Measurements from ENCODE around the gene GAB3.

The GAB3 gene

DNA sequence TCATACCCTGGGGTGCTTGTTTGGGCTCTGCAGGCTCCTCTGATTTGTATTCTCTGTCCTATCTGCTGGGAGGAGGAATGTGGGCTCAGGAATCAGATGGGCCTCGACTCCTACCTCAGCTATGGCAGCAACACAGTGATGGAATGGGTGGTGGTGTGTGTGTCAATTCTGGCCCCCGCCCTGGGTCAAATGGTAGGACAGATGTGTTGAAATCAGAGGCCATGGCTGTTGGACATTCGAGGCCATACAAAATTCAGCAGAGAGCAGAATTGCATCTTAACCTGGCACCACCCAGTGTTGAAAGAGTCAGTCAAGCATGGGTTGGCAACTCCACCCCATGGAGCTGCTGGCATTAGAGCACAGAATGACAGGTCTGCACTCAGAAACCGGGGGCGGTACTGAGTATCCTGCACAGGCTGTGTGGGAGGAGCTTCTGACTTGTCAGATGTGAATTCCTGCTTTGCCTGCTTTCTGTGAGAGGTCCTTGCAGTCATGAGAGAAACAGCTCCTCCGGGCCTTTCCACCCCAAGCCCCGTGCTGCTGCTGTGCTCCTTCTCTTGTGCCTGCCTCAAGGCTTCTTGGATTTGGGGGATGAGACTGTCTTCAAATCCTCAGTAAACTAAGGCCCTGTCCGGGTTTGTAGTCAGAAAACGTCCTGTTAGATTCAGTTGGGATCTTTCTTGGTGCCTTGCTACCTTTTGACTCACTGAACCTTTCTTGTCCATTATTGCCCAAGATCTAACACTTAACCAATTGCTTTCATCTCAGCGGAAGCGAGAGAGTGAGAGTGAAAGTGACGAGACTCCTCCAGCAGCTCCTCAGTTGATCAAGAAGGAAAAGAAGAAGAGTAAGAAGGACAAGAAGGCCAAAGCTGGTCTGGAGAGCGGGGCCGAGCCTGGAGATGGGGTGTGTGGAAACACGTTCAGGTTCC is 24.8 kb upstream of the GAB3 start:
- Histone ChIP-seq H4K20me1 (ENCODE audit: low read depth, low read length) (no peaks in the 10 kb centered on the region), H3K27ac (ENCODE audit: low read depth, low read length) (no peak overlapping the region), H3K9me3 (ENCODE audit: insufficient read depth, low read length) (no peaks in the 10 kb centered on the region), H3K9ac (ENCODE audit: low read length) (no peak overlapping the region), H3K9me2 (replicated peaks; ENCODE audit: insufficient read depth, low read length) (no peaks in the 10 kb centered on the region), H3K79me2 (ENCODE audit: insufficient read depth, low read length) (0 out of 2 replicates have a peak, but pooled peaks cover 4% of the 10 kb centered on the region), H3F3A (ENCODE audit: insufficient read depth) (peaks cover 21% of the 10 kb centered on the region), H3K36me3 (ENCODE audit: low read length) (peaks cover 10% of the 10 kb centered on the region; the same call in 1 of the 2 replicates), H3K27me3 (ENCODE audit: low read length) (no peaks in the 10 kb centered on the region), H2AFZ (ENCODE audit: low read depth, low read length, severe bottlenecking) (no peak overlapping the region), H3K4me2 (ENCODE audit: low read depth, low read length, poor library complexity, severe bottlenecking) (no peak overlapping the region), H3K4me3 (ENCODE audit: insufficient read depth, low read length, poor library complexity, severe bottlenecking) (no peak overlapping the region)
- TF ChIP-seq, protein P1, sequence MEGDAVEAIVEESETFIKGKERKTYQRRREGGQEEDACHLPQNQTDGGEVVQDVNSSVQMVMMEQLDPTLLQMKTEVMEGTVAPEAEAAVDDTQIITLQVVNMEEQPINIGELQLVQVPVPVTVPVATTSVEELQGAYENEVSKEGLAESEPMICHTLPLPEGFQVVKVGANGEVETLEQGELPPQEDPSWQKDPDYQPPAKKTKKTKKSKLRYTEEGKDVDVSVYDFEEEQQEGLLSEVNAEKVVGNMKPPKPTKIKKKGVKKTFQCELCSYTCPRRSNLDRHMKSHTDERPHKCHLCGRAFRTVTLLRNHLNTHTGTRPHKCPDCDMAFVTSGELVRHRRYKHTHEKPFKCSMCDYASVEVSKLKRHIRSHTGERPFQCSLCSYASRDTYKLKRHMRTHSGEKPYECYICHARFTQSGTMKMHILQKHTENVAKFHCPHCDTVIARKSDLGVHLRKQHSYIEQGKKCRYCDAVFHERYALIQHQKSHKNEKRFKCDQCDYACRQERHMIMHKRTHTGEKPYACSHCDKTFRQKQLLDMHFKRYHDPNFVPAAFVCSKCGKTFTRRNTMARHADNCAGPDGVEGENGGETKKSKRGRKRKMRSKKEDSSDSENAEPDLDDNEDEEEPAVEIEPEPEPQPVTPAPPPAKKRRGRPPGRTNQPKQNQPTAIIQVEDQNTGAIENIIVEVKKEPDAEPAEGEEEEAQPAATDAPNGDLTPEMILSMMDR (IDR thresholded peaks at IDR 0.05; ENCODE audit: insufficient read depth, low read length, poor library complexity, severe bottlenecking): no peak
- TF ChIP-seq EZH2phosphoT487 (conservative IDR thresholded peaks at IDR 0.05; ENCODE audit: low read length): no peak

DNA sequence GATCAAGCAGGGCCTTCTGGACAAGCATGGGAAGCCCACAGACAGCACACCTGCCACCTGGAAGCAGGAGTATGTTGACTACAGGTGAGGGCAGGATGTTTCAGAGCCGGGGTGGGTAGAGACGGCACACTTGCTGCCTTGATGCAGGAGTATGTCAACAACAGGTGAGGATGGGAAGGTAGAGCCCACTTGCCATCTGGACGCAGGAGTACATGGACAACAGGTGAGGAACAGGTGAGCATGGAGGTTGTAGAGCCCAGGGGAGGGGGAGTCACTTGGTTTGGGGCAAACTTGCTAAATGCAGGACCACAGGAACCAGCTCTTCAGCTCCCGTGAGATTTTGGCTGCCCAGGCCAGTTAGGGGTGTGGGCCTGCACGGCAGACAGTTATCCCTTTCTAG is 23.7 kb upstream of the GAB3 start:
- Histone ChIP-seq H4K20me1 (ENCODE audit: low read depth, low read length) (no peaks in the 10 kb centered on the region), H3K9ac (ENCODE audit: low read length) (no peak overlapping the region), H3F3A (ENCODE audit: insufficient read depth) (peaks cover 15% of the 10 kb centered on the region), H3K36me3 (ENCODE audit: low read length) (peaks cover 10% of the 10 kb centered on the region; the same call in 1 of the 2 replicates), H3K27ac (ENCODE audit: low read depth, low read length) (no peak overlapping the region), H3K4me3 (ENCODE audit: insufficient read depth, low read length, poor library complexity, severe bottlenecking) (no peak overlapping the region), H3K79me2 (ENCODE audit: insufficient read depth, low read length) (0 out of 2 replicates have a peak, but pooled peaks cover 4% of the 10 kb centered on the region), H3K27me3 (ENCODE audit: low read length) (no peaks in the 10 kb centered on the region), H2AFZ (ENCODE audit: low read depth, low read length, severe bottlenecking) (no peak overlapping the region), H3K9me3 (ENCODE audit: insufficient read depth, low read length) (no peaks in the 10 kb centered on the region), H3K4me2 (ENCODE audit: low read depth, low read length, poor library complexity, severe bottlenecking) (no peak overlapping the region), H3K9me2 (replicated peaks; ENCODE audit: insufficient read depth, low read length) (no peaks in the 10 kb centered on the region)
- no peak for TF ChIP-seq EZH2phosphoT487 (conservative IDR thresholded peaks at IDR 0.05; ENCODE audit: low read length)
- TF ChIP-seq, protein P1 (IDR thresholded peaks at IDR 0.05; ENCODE audit: insufficient read depth, low read length, poor library complexity, severe bottlenecking): no peak

DNA sequence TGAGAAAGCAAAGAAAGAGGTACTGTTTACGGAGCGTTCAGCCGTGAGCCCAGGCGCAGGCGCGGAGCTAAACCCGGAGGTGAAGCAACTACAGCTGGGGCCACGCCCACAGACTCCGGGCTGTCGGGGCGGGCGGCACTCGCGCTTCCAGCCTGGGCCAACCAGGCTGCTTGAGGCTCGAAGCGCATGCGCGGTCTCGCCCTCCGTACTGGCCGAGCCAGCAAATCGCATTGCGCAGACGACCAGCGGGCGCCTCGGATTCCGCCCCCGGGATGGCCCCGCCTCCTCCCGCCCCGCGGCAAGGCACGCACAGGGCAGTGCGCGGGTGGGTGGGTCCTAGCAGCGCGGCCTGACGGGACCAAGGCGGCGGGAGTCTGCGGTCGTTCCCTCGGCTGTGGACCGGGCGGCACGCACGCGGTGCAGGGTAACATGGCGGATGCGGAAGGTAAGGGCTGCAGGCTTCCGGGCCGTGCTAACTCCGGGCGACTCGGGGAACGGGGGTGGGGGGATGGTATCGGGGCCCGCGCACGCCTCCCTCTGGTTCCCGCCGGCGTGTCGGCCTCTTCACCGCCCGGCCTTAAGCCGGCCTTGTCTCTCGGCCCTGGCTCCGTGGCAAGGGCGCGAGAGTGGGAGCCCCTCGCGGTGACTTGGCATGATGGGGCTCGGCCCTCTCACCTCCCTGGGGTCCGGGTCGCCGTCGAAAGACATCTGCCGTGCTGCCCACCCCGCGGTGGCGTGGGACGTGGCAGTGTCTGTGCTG is 11.8 kb upstream of the GAB3 start, which contains the start of gene DKC1:
Gene DKC1 (plus strand): TSS at position 328 of the 760 bp plus-strand sequence. CDS start 102 bp downstream, at position 430.
- Histone ChIP-seq H3K9me3 (ENCODE audit: insufficient read depth, low read length) (no peaks in the 10 kb centered on the region), H3K4me3 (ENCODE audit: insufficient read depth, low read length, poor library complexity, severe bottlenecking) (peak within 1 kb of the TSS; percentile 87), H3K27ac (ENCODE audit: low read depth, low read length) (peak within 1 kb of the TSS; percentile 82), H3K79me2 (ENCODE audit: insufficient read depth, low read length) (peaks cover 32% of the 10 kb centered on the region), H3F3A (ENCODE audit: insufficient read depth) (no peaks in the 10 kb centered on the region), H3K4me2 (ENCODE audit: low read depth, low read length, poor library complexity, severe bottlenecking) (peak within 1 kb of the TSS; percentile 96), H3K9me2 (replicated peaks; ENCODE audit: insufficient read depth, low read length) (no peaks in the 10 kb centered on the region), H4K20me1 (ENCODE audit: low read depth, low read length) (peaks cover 4% of the 10 kb centered on the region; the same call in 1 of the 2 replicates), H3K27me3 (ENCODE audit: low read length) (no peaks in the 10 kb centered on the region), H3K36me3 (ENCODE audit: low read length) (peaks cover 18% of the 10 kb centered on the region), H2AFZ (ENCODE audit: low read depth, low read length, severe bottlenecking) (peak within 1 kb of the TSS; percentile 36), H3K9ac (ENCODE audit: low read length) (peak within 1 kb of the TSS; percentile 96)
- TF ChIP-seq EZH2phosphoT487 (conservative IDR thresholded peaks at IDR 0.05; ENCODE audit: low read length): no peak
- TF ChIP-seq, protein P1 (IDR thresholded peaks at IDR 0.05; ENCODE audit: insufficient read depth, low read length, poor library complexity, severe bottlenecking): no peak

Measured in SU-DHL-6 (cell line).